ENCODE measurements around the gene LCORL. TPM values are rescaled to one million over a fixed set of nuclear protein-coding genes. Genes with fewer than 3 reads are reported as not detected.

The LCORL gene
- total and polyA plus RNA-seq, 11 donors = 1.3 to 12.1 (median 5.8) TPM

GRCh38 chr4:17794730-17795129 is 226.8 kb downstream of the LCORL start:
- no peak overlapping the region for H3K4me3 ChIP-seq
- H3K9me3 ChIP-seq = peaks cover 0 to 5% (median 0%) of the 10 kb centered on the region in 12 donors

More at GRCh38 chr4:17794730-17795129, 226.8 kb downstream of the LCORL start:
- 51 to 68% (median 62%) methylated on average over 1 of the region's 1 CpG for WGBS, 4 donors
- Histone ChIP-seq H3K36me3 (peaks cover 0 to 37% (median 12%) of the 10 kb centered on the region in 9 donors), H3K27me3 (no peaks in the 10 kb centered on the region), H3K4me1 (peaks cover 0 to 6% (median 0%) of the 10 kb centered on the region in 12 donors), H3K27ac (no peak overlapping the region)
- TF ChIP-seq CTCF (IDR thresholded peaks at IDR 0.05) (no peak), POLR2A (IDR thresholded peaks at IDR 0.05) (no peak)
- DNase-seq (no peak), ATAC-seq (no peak)
- intact Hi-C loops (cut with DNase I) = no loop called here

Other genes starting within 250 kb of the LCORL start
- gene FAM184B, start 240.1 kb downstream of the LCORL start, total RNA-seq = under 1 TPM in 1 of 9 donors, not detected in 8; 0.08 TPM
- under 1 TPM in 1 of 2 donors, not detected in 1; 0.04 TPM for gene FAM184B, start 240.1 kb downstream of the LCORL start, polyA plus RNA-seq
- 10 to 100 TPM; 14.2 to 23.5 (median 19.1) TPM for gene DCAF16, start 211.0 kb downstream of the LCORL start, total RNA-seq
- gene DCAF16, start 211.0 kb downstream of the LCORL start, polyA plus RNA-seq = 10 to 100 TPM in 1 of 2 donors, 1 to 10 TPM in 1; 6.0 to 11.1 TPM
- 1 to 10 TPM in 2 of 9 donors, under 1 TPM in 6, not detected in 1; 0.21 to 5.4 (median 0.86) TPM for gene NCAPG, start 210.8 kb downstream of the LCORL start, total RNA-seq
- gene NCAPG, start 210.8 kb downstream of the LCORL start, polyA plus RNA-seq = under 1 TPM; 0.08 TPM

Data from heart left ventricle (tissue), 16 donors.